ENCODE results near the gene CDK5.
A peak's percentile ranks its signal among the peaks of the same experiment; 100 is the strongest.

CDK5 gene

GRCh38 chr7:151017953-151018420, 39.7 kb downstream of the CDK5 start:
- peak; percentile 69 for TF ChIP-seq CTCF (conservative IDR thresholded peaks at IDR 0.05; ENCODE audit: control insufficient read depth, insufficient read depth, low read depth, low read length)
- DNase-seq (ENCODE audit: low read depth): peak; percentile 27
- no peak overlapping the region for H3K4me3 ChIP-seq (ENCODE audit: control insufficient read depth, low read depth, low read length)

GRCh38 chr7:151017370-151017952, 40.2 kb downstream of the CDK5 start:
- no peak overlapping the region for H3K4me3 ChIP-seq (ENCODE audit: control insufficient read depth, low read depth, low read length)
- TF ChIP-seq CTCF (conservative IDR thresholded peaks at IDR 0.05; ENCODE audit: control insufficient read depth, insufficient read depth, low read depth, low read length): no peak
- DNase-seq (ENCODE audit: low read depth): no peak

- no peak for DNase-seq (ENCODE audit: low read depth)
- no peak overlapping the region for H3K4me3 ChIP-seq (ENCODE audit: control insufficient read depth, low read depth, low read length)
- TF ChIP-seq CTCF (conservative IDR thresholded peaks at IDR 0.05; ENCODE audit: control insufficient read depth, insufficient read depth, low read depth, low read length): no peak
Observed at GRCh38 chr7:151016942-151017341, 40.8 kb downstream of the CDK5 start.

GRCh38 chr7:151016505-151016904, 41.2 kb downstream of the CDK5 start:
- DNase-seq (ENCODE audit: low read depth): no peak
- H3K4me3 ChIP-seq (ENCODE audit: control insufficient read depth, low read depth, low read length): no peak overlapping the region
- TF ChIP-seq CTCF (conservative IDR thresholded peaks at IDR 0.05; ENCODE audit: control insufficient read depth, insufficient read depth, low read depth, low read length): no peak

- H3K4me3 ChIP-seq (ENCODE audit: control insufficient read depth, low read depth, low read length): no peak overlapping the region
- no peak for DNase-seq (ENCODE audit: low read depth)
- TF ChIP-seq CTCF (conservative IDR thresholded peaks at IDR 0.05; ENCODE audit: control insufficient read depth, insufficient read depth, low read depth, low read length): no peak
Observed at GRCh38 chr7:151015967-151016366, 41.7 kb downstream of the CDK5 start.

GRCh38 chr7:151014950-151015349, 42.7 kb downstream of the CDK5 start:
- H3K4me3 ChIP-seq (ENCODE audit: control insufficient read depth, low read depth, low read length): no peak overlapping the region
- DNase-seq (ENCODE audit: low read depth): peak; percentile 36
- TF ChIP-seq CTCF (conservative IDR thresholded peaks at IDR 0.05; ENCODE audit: control insufficient read depth, insufficient read depth, low read depth, low read length): no peak
